Renal pelvis (tissue), 4 donors: ENCODE measurements around the gene WASF2. TPM values are rescaled to one million over a fixed set of nuclear protein-coding genes. Genes with fewer than 3 reads are reported as not detected.

Experiments used
- DNase-seq: peaks from one replicate; pipeline ENCODE4 v3.0.0-alpha.2; 2013
- polyA plus RNA-seq, 3 donors: library from polyadenylated mRNA; unstranded; fragments of 120-200 nt; gene quantifications; one replicate each; pipeline ENCODE4 v1.2.1, GENCODE V29; 2013; ENCODE audit not compliant: insufficient read length in 3 of 3

The WASF2 gene
- polyA plus RNA-seq, 3 donors: 123 to 124 (median 123) TPM

- no peak for DNase-seq
These were observed 128.4 kb downstream of the WASF2 start for GRCh38 chr1:27361553-27361952.

GRCh38 chr1:27361044-27361402 lies 128.9 kb downstream of the WASF2 start:
- no peak for DNase-seq

GRCh38 chr1:27360159-27361043 lies 129.6 kb downstream of the WASF2 start:
- DNase-seq: no peak

- DNase-seq: no peak
These were observed 130.2 kb downstream of the WASF2 start for GRCh38 chr1:27359822-27360158.

GRCh38 chr1:27358928-27359313 lies 131.0 kb downstream of the WASF2 start:
- DNase-seq: no peak

GRCh38 chr1:27358038-27358927 lies 131.7 kb downstream of the WASF2 start:
- no peak for DNase-seq

- no peak for DNase-seq
These were observed 132.5 kb downstream of the WASF2 start for GRCh38 chr1:27357281-27358037.

- no peak for DNase-seq
These were observed 133.2 kb downstream of the WASF2 start for GRCh38 chr1:27356619-27357280.

- no peak for DNase-seq
These were observed 133.7 kb downstream of the WASF2 start for GRCh38 chr1:27356277-27356618.

- DNase-seq: no peak
These were observed 134.3 kb downstream of the WASF2 start for GRCh38 chr1:27355683-27356082.

Other genes starting within 250 kb of the WASF2 start
- 10 to 100 TPM; 42.3 to 46.8 (median 44.1) TPM for gene TMEM222, start 168.0 kb downstream of the WASF2 start, polyA plus RNA-seq
- gene SYTL1, start 148.1 kb downstream of the WASF2 start, polyA plus RNA-seq: 10 to 100 TPM; 12.6 to 17.0 (median 13.3) TPM
- gene MAP3K6, start 123.2 kb downstream of the WASF2 start, polyA plus RNA-seq: 10 to 100 TPM in 1 of 3 donors, 1 to 10 TPM in 2; 9.4 to 11.4 (median 9.7) TPM
- gene FCN3, start 115.3 kb downstream of the WASF2 start, polyA plus RNA-seq: 1 to 10 TPM; 1.7 to 3.9 (median 2.1) TPM
- gene CD164L2, start 106.8 kb downstream of the WASF2 start, polyA plus RNA-seq: under 1 TPM; 0.21 to 0.47 (median 0.33) TPM
- gene GPR3, start 97.5 kb downstream of the WASF2 start, polyA plus RNA-seq: 1 to 10 TPM in 2 of 3 donors, under 1 TPM in 1; 0.84 to 1.1 (median 1.0) TPM
- gene AHDC1, start 114.0 kb upstream of the WASF2 start, polyA plus RNA-seq: 10 to 100 TPM; 49.7 to 58.9 (median 49.8) TPM
- 1 to 10 TPM; 1.5 to 1.9 (median 1.9) TPM for gene FGR, start 145.0 kb upstream of the WASF2 start, polyA plus RNA-seq
- gene IFI6, start 182.0 kb upstream of the WASF2 start, polyA plus RNA-seq: 10 to 100 TPM; 19.2 to 24.0 (median 22.0) TPM
- gene FAM76A, start 235.8 kb upstream of the WASF2 start, polyA plus RNA-seq: 10 to 100 TPM; 10.8 to 18.4 (median 15.7) TPM